Limb (tissue), 2 donors: ENCODE measurements around the gene PRDM15.

Source experiments
- DNase-seq, 2 donors: peaks; one replicate each; pipeline ENCODE4 v3.0.0-alpha.2; 2016; ENCODE audit errors: extremely low spot score in 2 of 2

PRDM15 gene

GRCh38 chr21:41750532-41751151 lies 128.5 kb downstream of the PRDM15 start:
- DNase-seq = no peak

GRCh38 chr21:41750051-41750450 lies 129.1 kb downstream of the PRDM15 start:
- no peak for DNase-seq

- DNase-seq = no peak
Measured at GRCh38 chr21:41749286-41749685, 129.9 kb downstream of the PRDM15 start.
